RPMI7951 (cell line): ENCODE data around the gene EML6. TPM values are rescaled to one million over a fixed set of nuclear protein-coding genes. Genes with fewer than 3 reads are reported as not detected.

ENCODE experiments used
- DNase-seq: peaks from one replicate; pipeline ENCODE4 v3.0.0-alpha.2; 2012; ENCODE audit warnings: low read depth
- total RNA-seq: library from RNA; depleted of rRNA; stranded (reverse); fragments of >200 nt; shearing (Covaris generic); gene quantifications from 2 replicates; pipeline ENCODE4 v1.2.3, GENCODE V29; 2014

EML6 gene
- total RNA-seq, 1 experiment from 2014 or later, result 0.72 TPM

GRCh38 chr2:54999182-54999581, 275.7 kb downstream of the EML6 start:
- peak; percentile 84 for DNase-seq

GRCh38 chr2:55000341-55000740, 276.9 kb downstream of the EML6 start:
- no peak for DNase-seq

- DNase-seq, result no peak
These were observed 278.3 kb downstream of the EML6 start for GRCh38 chr2:55001716-55002115.

- no peak for DNase-seq
These were observed 280.5 kb downstream of the EML6 start for GRCh38 chr2:55003706-55004639.

- DNase-seq, result no peak
These were observed 282.8 kb downstream of the EML6 start for GRCh38 chr2:55006306-55006705.

GRCh38 chr2:55009277-55010060, 286.0 kb downstream of the EML6 start:
- DNase-seq, result no peak

- peak; percentile 65 for DNase-seq
These were observed 286.7 kb downstream of the EML6 start for GRCh38 chr2:55010149-55010591.

GRCh38 chr2:55010915-55011314, 287.5 kb downstream of the EML6 start:
- DNase-seq, result peak; percentile 53

- DNase-seq, result no peak
These were observed 288.6 kb downstream of the EML6 start for GRCh38 chr2:55011831-55012671.

GRCh38 chr2:55012672-55013484, 289.4 kb downstream of the EML6 start:
- no peak for DNase-seq

GRCh38 chr2:55013936-55014335, 290.5 kb downstream of the EML6 start:
- DNase-seq, result no peak

GRCh38 chr2:55014962-55015939, 291.8 kb downstream of the EML6 start:
- peak; percentile 84 for DNase-seq

- DNase-seq, result no peak
These were observed 294.0 kb downstream of the EML6 start for GRCh38 chr2:55017428-55017827.

- no peak for DNase-seq
These were observed 294.4 kb downstream of the EML6 start for GRCh38 chr2:55017880-55018279.

- no peak for DNase-seq
These were observed 295.2 kb downstream of the EML6 start for GRCh38 chr2:55018619-55019018.

GRCh38 chr2:55019526-55020258, 296.2 kb downstream of the EML6 start:
- DNase-seq, result no peak
